Right atrium auricular region (tissue), 2 donors: Measurements from ENCODE around the gene CXCL5. TPM values are rescaled to one million over a fixed set of nuclear protein-coding genes. Genes with fewer than 3 reads are reported as not detected.

ENCODE experiments used
- DNase-seq: peaks from one replicate; pipeline ENCODE4 v3.0.0-alpha.2; 2019; ENCODE audit warnings: low spot score
- H3K27ac ChIP-seq, 2 donors: fragments of 200-600 bp; sonication (generic); 1 replicate in 1 of 2; 2 replicates in 1 of 2; pipeline ENCODE4 v1.5.1; 2016 to 2019
- H3K27me3 ChIP-seq, 2 donors: fragments of 200-600 bp; sonication (generic); one replicate each; pipeline versions ENCODE4 v1.5.1 to v1.6.0; 2017 to 2019
- H3K36me3 ChIP-seq: fragments of 200-600 bp; sonication (generic); one replicate; pipeline ENCODE4 v1.5.1; 2016
- H3K4me1 ChIP-seq, 2 donors: fragments of 200-600 bp; sonication (generic); one replicate each; pipeline versions ENCODE4 v1.5.1 to v1.6.0; 2017 to 2019
- H3K4me3 ChIP-seq, 2 donors: fragments of 200-600 bp; sonication (generic); 1 replicate in 1 of 2; 2 replicates in 1 of 2; pipeline ENCODE4 v1.5.1; 2017 to 2019; ENCODE audit warnings: mild to moderate bottlenecking in 1 of 2, moderate library complexity in 1 of 2
- H3K9me3 ChIP-seq, 2 donors: fragments of 200-600 bp; sonication (generic); one replicate each; pipeline ENCODE4 v1.5.1; 2019
- CTCF ChIP-seq, 2 donors: fragments of 200-600 bp; sonication (generic); IDR thresholded peaks; one replicate each; pipeline ENCODE4 v1.5.1; 2019; ENCODE audit warnings: antibody characterized with exemption in 2 of 2
- total RNA-seq, 2 donors: library from RNA; depleted of rRNA; stranded (reverse); fragments of >200 nt; gene quantifications; one replicate each; pipeline ENCODE4 v1.1.0, GENCODE V29; 2016

Gene CXCL5
- total RNA-seq, 2 donors from 2014 or later, result not detected

- Histone ChIP-seq H3K36me3 (no peaks in the 10 kb centered on the region), H3K27me3 (no peaks in the 10 kb centered on the region), H3K4me3 (no peak overlapping the region), H3K9me3 (no peaks in the 10 kb centered on the region), H3K4me1 (no peaks in the 10 kb centered on the region), H3K27ac (no peak overlapping the region)
- DNase-seq, result no peak
- no peak for TF ChIP-seq CTCF (IDR thresholded peaks at IDR 0.05)
These were observed 7.1 kb upstream of the CXCL5 start for GRCh38 chr4:74005528-74005927.

- no peaks in the 10 kb centered on the region for H3K9me3 ChIP-seq
- H3K4me1 ChIP-seq, result no peaks in the 10 kb centered on the region
These were observed 6.2 kb upstream of the CXCL5 start for GRCh38 chr4:74004668-74005067.

GRCh38 chr4:74000301-74000700 is 1.8 kb upstream of the CXCL5 start:
- no peak for TF ChIP-seq CTCF (IDR thresholded peaks at IDR 0.05)
- Histone ChIP-seq H3K27ac (no peak overlapping the region), H3K4me3 (no peak overlapping the region), H3K27me3 (no peaks in the 10 kb centered on the region), H3K36me3 (no peaks in the 10 kb centered on the region), H3K9me3 (no peaks in the 10 kb centered on the region), H3K4me1 (peaks cover 0 to 9% of the 10 kb centered on the region in 2 donors)
- DNase-seq, result no peak

More at GRCh38 chr4:74004668-74005067, 6.2 kb upstream of the CXCL5 start:
- no peaks in the 10 kb centered on the region for H3K36me3 ChIP-seq
- TF ChIP-seq CTCF (IDR thresholded peaks at IDR 0.05), result no peak
- H3K27me3 ChIP-seq, result no peaks in the 10 kb centered on the region
- no peak overlapping the region for H3K4me3 ChIP-seq
- no peak overlapping the region for H3K27ac ChIP-seq
- no peak for DNase-seq

GRCh38 chr4:73992050-73992449 is 6.4 kb downstream of the CXCL5 start:
- Histone ChIP-seq H3K9me3 (no peaks in the 10 kb centered on the region), H3K27me3 (no peaks in the 10 kb centered on the region), H3K4me1 (no peaks in the 10 kb centered on the region), H3K36me3 (no peaks in the 10 kb centered on the region), H3K4me3 (no peak overlapping the region), H3K27ac (no peak overlapping the region)
- DNase-seq, result no peak
- no peak for TF ChIP-seq CTCF (IDR thresholded peaks at IDR 0.05)

GRCh38 chr4:73991742-73992000 is 6.8 kb downstream of the CXCL5 start:
- DNase-seq, result no peak
- TF ChIP-seq CTCF (IDR thresholded peaks at IDR 0.05), result no peak
- Histone ChIP-seq H3K27me3 (no peaks in the 10 kb centered on the region), H3K4me3 (no peak overlapping the region), H3K36me3 (no peaks in the 10 kb centered on the region), H3K27ac (no peak overlapping the region), H3K9me3 (no peaks in the 10 kb centered on the region), H3K4me1 (no peaks in the 10 kb centered on the region)

GRCh38 chr4:73990988-73991741 is 7.3 kb downstream of the CXCL5 start:
- Histone ChIP-seq H3K4me1 (no peaks in the 10 kb centered on the region), H3K9me3 (no peaks in the 10 kb centered on the region), H3K27me3 (no peaks in the 10 kb centered on the region), H3K4me3 (no peak overlapping the region), H3K27ac (no peak overlapping the region), H3K36me3 (no peaks in the 10 kb centered on the region)
- no peak for TF ChIP-seq CTCF (IDR thresholded peaks at IDR 0.05)
- DNase-seq, result no peak
